OCI-LY1 (cell line): Measurements from ENCODE around the gene TTC23L.
A peak's percentile ranks its signal among the peaks of the same experiment; 100 is the strongest.

Experiments used
- H2AFZ ChIP-seq: fragments of 200-600 bp; sonication (generic), shearing (Covaris generic); 2 replicates; pipeline ENCODE4 v1.6.0; 2014; ENCODE audit warnings: antibody characterized with exemption, mild to moderate bottlenecking, low read length
- H3F3A ChIP-seq: fragments of 200-600 bp; sonication (generic), shearing (Covaris generic); 2 replicates; pipeline ENCODE4 v1.6.0; 2014; ENCODE audit warnings: mild to moderate bottlenecking, antibody characterized with exemption, low read length, moderate library complexity; ENCODE audit not compliant: insufficient read depth
- H3K27ac ChIP-seq: fragments of 200-600 bp; sonication (generic); 2 replicates; pipeline ENCODE4 v1.5.1; 2014; ENCODE audit warnings: low read length, mixed run types, mild to moderate bottlenecking, low read depth; ENCODE audit not compliant: poor library complexity, severe bottlenecking
- H3K27me3 ChIP-seq: fragments of 200-600 bp; sonication (generic); 2 replicates; pipeline ENCODE4 v1.6.0; 2014; ENCODE audit warnings: antibody characterized with exemption, mild to moderate bottlenecking, low read length, moderate library complexity; ENCODE audit not compliant: insufficient read depth
- H3K36me3 ChIP-seq: fragments of 200-600 bp; sonication (generic); 2 replicates; pipeline ENCODE4 v1.6.1; 2014; ENCODE audit warnings: mild to moderate bottlenecking, antibody characterized with exemption, low read length, moderate library complexity, mixed read lengths; ENCODE audit not compliant: insufficient read depth
- H3K4me1 ChIP-seq: fragments of 200-600 bp; sonication (generic); 2 replicates; pipeline ENCODE4 v1.5.1; 2014; ENCODE audit warnings: mild to moderate bottlenecking, low read length, moderate library complexity; ENCODE audit not compliant: insufficient read depth, severe bottlenecking
- H3K4me2 ChIP-seq: fragments of 200-600 bp; sonication (generic), shearing (Covaris generic); 2 replicates; pipeline ENCODE4 v1.6.1; 2014; ENCODE audit warnings: low read length
- H3K4me3 ChIP-seq: fragments of 200-600 bp; sonication (generic); 2 replicates; pipeline ENCODE4 v1.5.1; 2014; ENCODE audit warnings: low read length, low read depth, mild to moderate bottlenecking, mixed read lengths; ENCODE audit not compliant: poor library complexity, severe bottlenecking
- H3K79me2 ChIP-seq: fragments of 200-600 bp; shearing (Covaris generic); 2 replicates; pipeline ENCODE4 v1.6.1; 2016; ENCODE audit warnings: mixed run types, low read length, mixed read lengths; ENCODE audit not compliant: insufficient read depth
- H3K9ac ChIP-seq: fragments of 200-600 bp; sonication (generic), shearing (Covaris generic); 2 replicates; pipeline ENCODE4 v1.6.1; 2014; ENCODE audit warnings: mild to moderate bottlenecking, low read length, mixed read lengths
- H3K9me2 ChIP-seq: fragments of 200-600 bp; sonication (generic), shearing (Covaris generic); 2 replicates; pipeline ENCODE4 v1.6.1; 2014; ENCODE audit warnings: low read depth, mild to moderate bottlenecking, low read length, mixed read lengths
- H3K9me3 ChIP-seq: fragments of 200-600 bp; shearing (Covaris generic); 2 replicates; pipeline ENCODE4 v1.6.1; 2014; ENCODE audit warnings: low read length, mixed read lengths
- H4K20me1 ChIP-seq: fragments of 200-600 bp; sonication (generic), shearing (Covaris generic); 2 replicates; pipeline ENCODE4 v1.6.0; 2016; ENCODE audit warnings: mild to moderate bottlenecking, low read length; ENCODE audit not compliant: insufficient read depth
- CTCF ChIP-seq: fragments of 200-600 bp; sonication (generic), shearing (Covaris generic); IDR thresholded peaks from 2 replicates; pipeline ENCODE4 v1.5.1; 2017; ENCODE audit warnings: mild to moderate bottlenecking, antibody characterized with exemption, low read length, moderate library complexity, mixed read lengths
- EZH2 ChIP-seq: fragments of 200-600 bp; sonication (generic), shearing (Covaris generic); IDR thresholded peaks from 2 replicates; pipeline ENCODE4 v1.8.0; 2017; ENCODE audit warnings: borderline replicate concordance, mixed run types, mild to moderate bottlenecking, antibody characterized with exemption, low read length, moderate library complexity, mixed read lengths

The TTC23L gene

GRCh38 chr5:34930870-34931269 is 91.9 kb downstream of the TTC23L start:
- peak overlapping the region; percentile 92 for H3K4me2 ChIP-seq
- H2AFZ ChIP-seq: no peak overlapping the region
- no peaks in the 10 kb centered on the region for H3K27me3 ChIP-seq
- H3K9ac ChIP-seq: peak overlapping the region; percentile 97
- H3K79me2 ChIP-seq: peaks cover 39% of the 10 kb centered on the region
- no peaks in the 10 kb centered on the region for H3F3A ChIP-seq
- no peak for TF ChIP-seq EZH2
- no peak for TF ChIP-seq CTCF
- peaks cover 40% of the 10 kb centered on the region for H3K36me3 ChIP-seq
- H3K4me3 ChIP-seq: peak overlapping the region; percentile 98
- peaks cover 24% of the 10 kb centered on the region for H3K4me1 ChIP-seq
- no peaks in the 10 kb centered on the region for H3K9me3 ChIP-seq
- H3K9me2 ChIP-seq: no peaks in the 10 kb centered on the region
- H4K20me1 ChIP-seq: no peaks in the 10 kb centered on the region
- no peak overlapping the region for H3K27ac ChIP-seq

GRCh38 chr5:34932947-34933346 is 94.0 kb downstream of the TTC23L start:
- Histone ChIP-seq H3K9ac (no peak overlapping the region), H3K4me1 (peaks cover 24% of the 10 kb centered on the region), H3F3A (no peaks in the 10 kb centered on the region), H3K4me2 (no peak overlapping the region), H3K9me2 (no peaks in the 10 kb centered on the region), H3K4me3 (no peak overlapping the region), H3K27ac (no peak overlapping the region), H3K27me3 (no peaks in the 10 kb centered on the region), H3K9me3 (no peaks in the 10 kb centered on the region), H3K79me2 (peaks cover 39% of the 10 kb centered on the region), H3K36me3 (peaks cover 43% of the 10 kb centered on the region), H4K20me1 (no peaks in the 10 kb centered on the region), H2AFZ (no peak overlapping the region)
- TF ChIP-seq CTCF: no peak
- no peak for TF ChIP-seq EZH2

- TF ChIP-seq EZH2 (no peak), CTCF (no peak)
- Histone ChIP-seq H3K9me2 (no peaks in the 10 kb centered on the region), H3K4me3 (no peak overlapping the region), H3K9ac (no peak overlapping the region), H3K27ac (no peak overlapping the region), H3F3A (no peaks in the 10 kb centered on the region), H2AFZ (no peak overlapping the region), H3K79me2 (no peaks in the 10 kb centered on the region), H3K36me3 (peaks cover 78% of the 10 kb centered on the region), H3K4me2 (no peak overlapping the region), H3K27me3 (no peaks in the 10 kb centered on the region), H3K9me3 (no peaks in the 10 kb centered on the region), H3K4me1 (no peaks in the 10 kb centered on the region), H4K20me1 (no peaks in the 10 kb centered on the region)
These were observed 103.0 kb downstream of the TTC23L start for GRCh38 chr5:34941936-34942335.
